GM12874 (cell line): Measurements from ENCODE around the gene ZNF362.

ENCODE experiments used
- CTCF ChIP-seq: IDR thresholded peaks from 2 replicates; pipeline ENCODE4 v1.5.1; 2011; ENCODE audit warnings: low read depth, mild to moderate bottlenecking, control low read depth, low read length, moderate library complexity; ENCODE audit not compliant: insufficient read depth

ZNF362 gene

GRCh38 chr1:33329600-33330305 is 73.5 kb downstream of the ZNF362 start:
- no peak for TF ChIP-seq CTCF

GRCh38 chr1:33330361-33330890 is 74.1 kb downstream of the ZNF362 start:
- no peak for TF ChIP-seq CTCF

- TF ChIP-seq CTCF: no peak
Measured at GRCh38 chr1:33330906-33331305, 74.6 kb downstream of the ZNF362 start.

- no peak for TF ChIP-seq CTCF
Measured at GRCh38 chr1:33331444-33332356, 75.4 kb downstream of the ZNF362 start.

GRCh38 chr1:33332357-33332789 is 76.1 kb downstream of the ZNF362 start:
- no peak for TF ChIP-seq CTCF

GRCh38 chr1:33332881-33333280 is 76.6 kb downstream of the ZNF362 start:
- no peak for TF ChIP-seq CTCF

- no peak for TF ChIP-seq CTCF
Measured at GRCh38 chr1:33334081-33334552, 77.8 kb downstream of the ZNF362 start.
